ENCODE data around the gene SPOCK3. TPM values are rescaled to one million over a fixed set of nuclear protein-coding genes. Genes with fewer than 3 reads are reported as not detected.
"Not testable (repeated sequence)": the region's sequence is repeated elsewhere in the genome, so short reads cannot be mapped to it uniquely, and the experiment has no call there.

The SPOCK3 gene
- polyA plus RNA-seq (2011; rRNA removed) (not detected in 2 replicates), polyA minus RNA-seq (2011; rRNA and poly(A)+ RNA removed) (not detected in 2 replicates)

GRCh38 chr4:167234316-167234881, at the start of gene SPOCK3:
SPOCK3 (minus strand) TSS chr4:167234494.
- H3K27ac ChIP-seq (ENCODE audit: low read depth, low read length): no peak within 1 kb of the TSS
- no peak for TF ChIP-seq CTCF (IDR thresholded peaks at IDR 0.05; ENCODE audit: low read depth, low read length)
- no peaks in the 10 kb centered on the region; the same call in 1 of the 2 replicates for H3K9me3 ChIP-seq (ENCODE audit: control insufficient read depth, insufficient read depth, low read length)
- peaks cover 8% of the 10 kb centered on the region for H3K27me3 ChIP-seq (ENCODE audit: control insufficient read depth, insufficient read depth, low read length)
- ChIA-PET POLR2A (interaction anchor here (0.6 kb wide), 1 partner anchor 455 kb away, joined by 3 read pairs; no protein-coding TSS in a partner anchor), CTCF (interaction anchor here (0.5 to 0.6 kb wide), 2 partner anchors 168 to 221 kb away, joined by 3 to 4 read pairs; no protein-coding TSS in a partner anchor)
- H3K4me3 ChIP-seq (ENCODE audit: low read depth, low read length): peak within 1 kb of the TSS; percentile 53
- no peak for DNase-seq (ENCODE audit: low read depth, low spot score)

DNA sequence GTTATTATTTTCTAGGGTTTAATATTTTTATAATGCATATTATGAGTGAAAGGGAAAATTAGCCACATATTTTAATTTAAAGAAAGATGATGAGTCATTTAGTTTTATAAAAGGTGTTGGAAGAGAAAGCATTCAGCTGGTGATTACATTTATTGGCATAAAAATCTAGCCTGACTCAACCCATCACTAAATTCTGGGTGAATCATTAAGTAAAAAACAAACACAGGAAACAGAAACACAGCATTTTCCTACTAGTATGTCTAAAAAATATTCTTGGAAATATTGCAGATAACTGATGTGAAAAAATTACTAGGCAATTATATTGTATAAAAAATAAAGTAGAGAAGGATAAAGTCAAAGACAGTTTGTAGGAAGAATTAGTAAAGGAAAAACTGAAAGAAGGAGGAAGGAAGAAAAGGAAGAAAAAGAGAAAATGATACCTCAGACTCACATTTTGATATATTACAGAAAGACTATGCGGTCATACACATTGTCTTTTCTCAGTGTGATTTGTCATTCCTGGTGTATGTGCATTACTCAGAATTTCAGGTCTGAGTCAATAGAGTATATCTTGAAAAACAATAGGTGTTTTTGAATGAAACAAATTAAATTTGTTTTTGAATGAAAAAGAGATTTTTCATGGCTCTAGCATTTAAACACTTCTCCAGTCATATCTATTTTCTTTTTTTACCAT, 48.0 kb upstream of the SPOCK3 start:
- H3K27ac ChIP-seq (ENCODE audit: low read depth, low read length): no peak overlapping the region
- H3K27me3 ChIP-seq (ENCODE audit: control insufficient read depth, insufficient read depth, low read length): no peaks in the 10 kb centered on the region
- no peak overlapping the region for H3K4me3 ChIP-seq (ENCODE audit: low read depth, low read length)
- TF ChIP-seq CTCF (IDR thresholded peaks at IDR 0.05; ENCODE audit: low read depth, low read length): no peak
- DNase-seq (ENCODE audit: low read depth, low spot score): no peak
- ChIA-PET POLR2A (no interaction called here), CTCF (no interaction called here)
- H3K9me3 ChIP-seq (ENCODE audit: control insufficient read depth, insufficient read depth, low read length): peaks cover 6% of the 10 kb centered on the region; the same call in 1 of the 2 replicates

DNA sequence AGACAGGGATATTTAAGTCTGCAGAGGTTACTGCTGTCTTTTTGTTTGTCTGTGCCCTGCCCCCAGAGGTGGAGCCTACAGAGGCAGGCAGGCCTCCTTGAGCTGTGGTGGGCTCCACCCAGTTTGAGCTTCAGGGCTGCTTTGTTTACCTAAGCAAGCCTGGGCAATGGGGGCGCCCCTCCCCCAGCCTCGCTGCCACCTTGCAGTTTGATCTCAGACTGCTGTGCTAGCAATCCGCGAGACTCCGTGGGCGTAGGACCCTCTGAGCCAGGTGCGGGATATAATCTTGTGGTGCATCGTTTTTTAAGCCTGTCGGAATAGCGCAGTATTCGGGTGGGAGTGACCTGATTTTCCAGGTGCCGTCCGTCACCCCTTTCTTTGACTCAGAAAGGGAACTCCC, 47.3 kb upstream of the SPOCK3 start:
- H3K4me3 ChIP-seq (ENCODE audit: low read depth, low read length); H3K27ac ChIP-seq (ENCODE audit: low read depth, low read length); DNase-seq (ENCODE audit: low read depth, low spot score); H3K27me3 ChIP-seq (ENCODE audit: control insufficient read depth, insufficient read depth, low read length); POLR2A ChIA-PET; H3K9me3 ChIP-seq (ENCODE audit: control insufficient read depth, insufficient read depth, low read length); CTCF ChIA-PET: not testable (repeated sequence)

DNA sequence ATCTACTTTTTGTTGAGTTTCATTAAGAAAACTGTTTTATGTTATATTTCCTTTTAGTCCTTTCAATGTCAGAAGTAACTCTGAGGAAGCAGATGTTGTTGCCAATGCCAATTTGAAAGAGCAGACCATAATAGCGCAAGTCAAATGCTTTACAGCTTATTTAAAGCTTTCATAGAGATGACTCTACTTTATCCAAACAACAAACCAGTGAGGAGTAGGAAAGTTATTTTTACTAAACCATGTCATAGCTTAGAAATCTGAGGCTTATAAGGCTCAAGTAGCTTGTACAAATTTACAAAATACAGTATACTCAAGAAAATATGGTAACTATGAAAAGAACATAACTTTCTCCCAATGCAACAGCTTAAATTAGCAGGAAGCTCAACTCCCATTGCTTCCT, 40.1 kb upstream of the SPOCK3 start:
- Histone ChIP-seq H3K9me3 (ENCODE audit: control insufficient read depth, insufficient read depth, low read length) (no peaks in the 10 kb centered on the region), H3K4me3 (ENCODE audit: low read depth, low read length) (no peak overlapping the region), H3K27me3 (ENCODE audit: control insufficient read depth, insufficient read depth, low read length) (no peaks in the 10 kb centered on the region), H3K27ac (ENCODE audit: low read depth, low read length) (no peak overlapping the region)
- POLR2A ChIA-PET: no interaction called here
- no peak for DNase-seq (ENCODE audit: low read depth, low spot score)
- CTCF ChIA-PET: no interaction called here
- TF ChIP-seq CTCF (IDR thresholded peaks at IDR 0.05; ENCODE audit: low read depth, low read length): no peak

- H3K4me3 ChIP-seq (ENCODE audit: low read depth, low read length): no peak overlapping the region
- H3K27ac ChIP-seq (ENCODE audit: low read depth, low read length): no peak overlapping the region
- DNase-seq (ENCODE audit: low read depth, low spot score): no peak
- no peaks in the 10 kb centered on the region for H3K27me3 ChIP-seq (ENCODE audit: control insufficient read depth, insufficient read depth, low read length)
- CTCF ChIA-PET: no interaction called here
- no peaks in the 10 kb centered on the region for H3K9me3 ChIP-seq (ENCODE audit: control insufficient read depth, insufficient read depth, low read length)
- POLR2A ChIA-PET: no interaction called here
- TF ChIP-seq CTCF (IDR thresholded peaks at IDR 0.05; ENCODE audit: low read depth, low read length): no peak
Measured at GRCh38 chr4:167265231-167265630, 30.9 kb upstream of the SPOCK3 start.

Measured in AG04450 (cell line).